Uterus (tissue), 4 donors: Measurements from ENCODE around the gene BSDC1. TPM values are rescaled to one million over a fixed set of nuclear protein-coding genes. Genes with fewer than 3 reads are reported as not detected.

Experiments
- DNase-seq, 2 donors: peaks; one replicate each; pipeline ENCODE4 v3.0.0-alpha.2; 2019 to 2020
- H3K27ac ChIP-seq, 2 donors: fragments of 200-600 bp; sonication (generic); 1 replicate in 1 of 2; 2 replicates in 1 of 2; pipeline ENCODE4 v1.5.1; 2016 to 2018
- H3K27me3 ChIP-seq, 2 donors: fragments of 200-600 bp; sonication (generic); one replicate each; pipeline ENCODE4 v1.5.1; 2018 to 2019; ENCODE audit warnings: control low read depth in 1 of 2
- H3K36me3 ChIP-seq, 2 donors: fragments of 200-600 bp; sonication (generic); one replicate each; pipeline ENCODE4 v1.5.1; 2019; ENCODE audit warnings: control low read depth in 1 of 2
- H3K4me1 ChIP-seq, 2 donors: fragments of 200-600 bp; sonication (generic); one replicate each; pipeline ENCODE4 v1.5.1; 2018 to 2019; ENCODE audit warnings: control low read depth in 1 of 2
- H3K4me3 ChIP-seq, 2 donors: fragments of 200-600 bp; sonication (generic); 1 replicate in 1 of 2; 2 replicates in 1 of 2; pipeline ENCODE4 v1.5.1; 2018 to 2019; ENCODE audit warnings: mild to moderate bottlenecking in 1 of 2
- H3K9me3 ChIP-seq, 2 donors: fragments of 200-600 bp; sonication (generic); one replicate each; pipeline ENCODE4 v1.5.1; 2019; ENCODE audit warnings: control low read depth in 1 of 2
- CTCF ChIP-seq, 4 experiments: fragments of 200-600 bp in 2 of 4; fragments of 450-650 bp in 2 of 4; sonication (generic) in 2 of 4; IDR thresholded peaks; one replicate each; pipeline ENCODE4 v1.5.1; 2016 to 2019; ENCODE audit warnings: antibody characterized with exemption in 4 of 4, mild to moderate bottlenecking in 2 of 4, moderate library complexity in 1 of 4
- POLR2A ChIP-seq, 2 donors: fragments of 450-650 bp; IDR thresholded peaks; one replicate each; pipeline ENCODE4 v1.6.1; 2016; ENCODE audit warnings: antibody characterized with exemption in 2 of 2, mild to moderate bottlenecking in 1 of 2, moderate library complexity in 1 of 2
- intact Hi-C: fragments of 100-400 bp; cut with DNase I; formaldehyde crosslinking; loops from one replicate; pipeline ENCODE4 v1.15.1; 2023; ENCODE audit warnings: low total_unique reads
- total RNA-seq, 4 donors: library from RNA; depleted of rRNA in 3 of 4; stranded (reverse); fragments of >200 nt in 3 of 4; gene quantifications; one replicate each; pipeline versions ENCODE4 v1.1.0 to v1.2.4, GENCODE V29; 2014 to 2023
- donor health status: DM: yes; HTN: yes; CAD: no.

BSDC1 gene
- total RNA-seq, 4 donors from 2014 or later, result 25.9 to 77.4 (median 65.2) TPM

DNA sequence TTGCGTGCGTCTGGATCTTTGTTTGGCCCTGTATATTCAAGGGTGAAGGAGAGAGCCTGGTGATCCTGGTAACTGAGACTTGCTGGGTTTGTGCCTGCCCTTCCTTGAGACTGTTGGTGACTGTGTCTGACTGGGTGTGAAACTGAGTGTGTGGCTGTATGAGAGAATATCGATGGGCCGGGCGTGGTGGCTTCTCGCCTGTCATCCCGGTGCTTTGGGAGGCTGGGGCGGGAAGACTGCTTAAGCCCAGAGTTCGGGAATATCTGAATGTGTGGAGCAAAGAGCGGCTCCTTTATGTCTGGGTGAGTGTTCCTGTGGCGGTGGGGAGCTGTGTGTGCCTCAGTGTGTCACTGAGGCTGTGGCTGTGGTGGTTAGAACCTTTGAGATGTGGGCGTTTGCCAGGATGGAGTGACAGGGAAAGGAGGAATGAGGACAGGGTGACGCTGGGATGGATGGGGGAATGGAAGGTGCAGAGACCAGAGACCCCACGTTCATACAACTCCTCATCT, 55.5 kb downstream of the BSDC1 start:
- intact Hi-C loops, result no loop called here
- peaks cover 0 to 4% of the 10 kb centered on the region in 2 donors for H3K4me1 ChIP-seq
- no peaks in the 10 kb centered on the region for H3K36me3 ChIP-seq
- H3K27ac ChIP-seq, result no peak overlapping the region
- DNase-seq, result no peak
- no peaks in the 10 kb centered on the region for H3K27me3 ChIP-seq
- H3K4me3 ChIP-seq, result no peak overlapping the region
- H3K9me3 ChIP-seq, result no peaks in the 10 kb centered on the region
- TF ChIP-seq CTCF (IDR thresholded peaks at IDR 0.05) (no peak), POLR2A (IDR thresholded peaks at IDR 0.05) (no peak)

- H3K9me3 ChIP-seq, result no peaks in the 10 kb centered on the region
- intact Hi-C loops, result no loop called here
- no peaks in the 10 kb centered on the region for H3K36me3 ChIP-seq
- no peak overlapping the region for H3K4me3 ChIP-seq
- TF ChIP-seq CTCF (IDR thresholded peaks at IDR 0.05) (no peak), POLR2A (IDR thresholded peaks at IDR 0.05) (no peak)
- H3K4me1 ChIP-seq, result peaks cover 0 to 4% of the 10 kb centered on the region in 2 donors
- DNase-seq, result no peak
- no peaks in the 10 kb centered on the region for H3K27me3 ChIP-seq
- no peak overlapping the region for H3K27ac ChIP-seq
Observed at GRCh38 chr1:32337855-32338636, 56.2 kb downstream of the BSDC1 start.

DNA sequence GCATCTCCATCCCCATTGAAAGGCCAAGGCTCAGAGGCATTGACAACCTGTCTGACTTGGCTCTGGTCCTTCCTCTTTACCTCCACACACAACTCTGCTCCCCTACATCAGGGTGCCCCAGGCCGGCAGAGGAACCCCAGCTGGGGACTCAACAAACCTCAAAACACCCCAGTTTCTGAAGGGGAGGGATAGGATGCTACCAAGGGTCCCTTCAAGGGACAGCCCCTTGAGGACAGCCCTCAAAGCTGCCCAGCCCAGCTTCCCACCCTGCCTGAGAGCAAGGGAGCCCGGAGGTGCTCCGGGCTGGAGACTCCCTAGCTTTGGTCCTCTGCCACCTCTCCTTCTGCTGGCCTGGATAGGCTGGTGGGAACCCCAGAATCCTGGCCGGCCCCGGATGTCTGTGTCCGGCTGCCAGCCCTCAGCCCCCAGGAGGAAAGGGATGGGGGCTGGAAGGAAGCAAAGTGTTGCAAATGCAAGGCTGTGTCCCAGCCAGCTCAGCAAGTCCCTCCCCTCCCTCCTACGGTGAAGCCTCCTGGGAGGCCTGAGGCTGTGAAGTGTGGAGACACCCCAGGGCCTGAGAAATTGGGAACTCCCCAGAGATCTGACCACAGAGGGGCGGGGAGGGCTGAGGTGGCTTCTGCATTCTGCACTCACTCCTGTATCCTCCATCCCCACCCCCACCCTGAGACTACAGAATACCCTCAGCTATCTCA, 57.1 kb downstream of the BSDC1 start:
- TF ChIP-seq CTCF (IDR thresholded peaks at IDR 0.05), result no peak
- TF ChIP-seq POLR2A (IDR thresholded peaks at IDR 0.05), result no peak
- Histone ChIP-seq H3K36me3 (no peaks in the 10 kb centered on the region), H3K4me3 (no peak overlapping the region), H3K27me3 (no peaks in the 10 kb centered on the region), H3K4me1 (peaks cover 0 to 4% of the 10 kb centered on the region in 2 donors), H3K9me3 (no peaks in the 10 kb centered on the region), H3K27ac (peak overlapping the region; percentile 72 to 82)
- peak in 1 of 2 donors; percentile 30 for DNase-seq
- intact Hi-C loops, result no loop called here

DNA sequence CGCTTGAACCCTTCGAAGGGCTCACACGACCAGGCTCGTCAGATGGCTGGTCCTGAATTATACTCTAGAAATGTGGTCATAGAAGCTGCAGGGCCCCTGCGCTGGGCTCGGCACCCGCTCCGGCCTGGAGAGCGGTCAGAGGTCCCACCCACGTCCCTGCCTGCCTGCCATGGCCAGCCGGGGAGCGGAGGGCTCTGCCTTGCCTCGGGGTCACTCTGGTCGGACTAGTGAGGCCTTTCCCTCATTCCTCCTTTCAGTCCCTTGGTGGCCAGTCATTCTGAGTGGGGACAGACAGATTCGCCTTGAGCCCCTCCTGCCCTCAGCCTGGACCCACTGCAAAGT, 57.7 kb downstream of the BSDC1 start:
- intact Hi-C loops, result no loop called here
- Histone ChIP-seq H3K4me3 (peak overlapping the region; percentile 45 to 81), H3K27ac (peak overlapping the region; percentile 72 to 82), H3K36me3 (no peaks in the 10 kb centered on the region), H3K9me3 (no peaks in the 10 kb centered on the region), H3K27me3 (no peaks in the 10 kb centered on the region), H3K4me1 (peaks cover 0 to 4% of the 10 kb centered on the region in 2 donors)
- TF ChIP-seq POLR2A (IDR thresholded peaks at IDR 0.05) (no peak), CTCF (IDR thresholded peaks at IDR 0.05) (no peak)
- no peak for DNase-seq
